HepG2 (cell line): ENCODE results near the gene LATS2.

Source experiments
- CTCF ChIP-seq: sonication (generic); formaldehyde crosslinking; IDR thresholded peaks from 2 replicates; pipeline ENCODE4 v1.5.0; 2020; ENCODE audit warnings: mild to moderate bottlenecking, missing genetic modification reagents, moderate library complexity
- DNMT1 ChIP-seq: sonication (generic); formaldehyde crosslinking; IDR thresholded peaks from 2 replicates; pipeline ENCODE4 v1.5.1; 2020; ENCODE audit warnings: mild to moderate bottlenecking, missing genetic modification reagents
- ERF ChIP-seq: IDR thresholded peaks from 2 replicates; pipeline ENCODE4 v1.6.1; 2018; ENCODE audit warnings: missing biosample characterization, missing genetic modification reagents
- FOXK1 ChIP-seq: sonication (generic); formaldehyde crosslinking; IDR thresholded peaks from 2 replicates; pipeline ENCODE4 v1.4.0; 2020; ENCODE audit warnings: low read depth, missing genetic modification reagents, borderline replicate concordance
- HMGXB4 ChIP-seq, 2 experiments: sonication (generic) in 1 of 2; formaldehyde crosslinking in 1 of 2; IDR thresholded peaks; 2 replicates each; pipeline versions ENCODE4 v1.4.0 to v1.6.1; 2018 to 2020; ENCODE audit warnings: missing genetic modification reagents in 2 of 2, borderline replicate concordance in 1 of 2, low read depth in 1 of 2, mild to moderate bottlenecking in 1 of 2, missing biosample characterization in 1 of 2
- NFYC ChIP-seq: IDR thresholded peaks from 2 replicates; pipeline ENCODE4 v1.6.1; 2016; ENCODE audit warnings: missing genetic modification reagents, missing compliant biosample characterization
- REST ChIP-seq, 2 experiments: IDR thresholded peaks; 2 replicates each; pipeline ENCODE4 v1.6.1; 2011 to 2012; ENCODE audit warnings: low read length in 2 of 2, borderline replicate concordance in 1 of 2, low read depth in 1 of 2, mild to moderate bottlenecking in 1 of 2, moderate library complexity in 1 of 2
- SIN3A ChIP-seq: IDR thresholded peaks from 2 replicates; pipeline ENCODE4 v1.6.1; 2011; ENCODE audit warnings: low read depth, mild to moderate bottlenecking, control low read depth, low read length, borderline replicate concordance
- ZNF274 ChIP-seq: sonication (generic); formaldehyde crosslinking; IDR thresholded peaks from 2 replicates; pipeline ENCODE4 v1.5.1; 2020; ENCODE audit warnings: mild to moderate bottlenecking, missing genetic modification reagents
- ZNF605 ChIP-seq: sonication (generic); formaldehyde crosslinking; IDR thresholded peaks from 2 replicates; pipeline ENCODE4 v1.8.0; 2022; ENCODE audit warnings: mild to moderate bottlenecking, missing genetic modification reagents

GRCh38 chr13:20974981-20975585 is 86.3 kb downstream of the LATS2 start:
- TF ChIP-seq HMGXB4 (CRISPR knock-in tag; IDR thresholded peaks at IDR 0.05; ENCODE audit: borderline replicate concordance in 1 of 2, low read depth in 1 of 2) (no peak), SIN3A (no peak), FOXK1 (CRISPR knock-in tag) (no peak), NFYC (CRISPR knock-in tag) (no peak), CTCF (CRISPR knock-in tag) (no peak), DNMT1 (no peak), ERF (CRISPR knock-in tag) (no peak), ZNF274 (CRISPR knock-in tag) (no peak), ZNF605 (CRISPR knock-in tag) (no peak), REST (IDR thresholded peaks at IDR 0.05; ENCODE audit: borderline replicate concordance in 1 of 2, low read depth in 1 of 2, low read length in 2 of 2) (no peak)
